ENCODE data around the gene MEF2A. TPM values are rescaled to one million over a fixed set of nuclear protein-coding genes. Genes with fewer than 3 reads are reported as not detected.
A peak's percentile ranks its signal among the peaks of the same experiment; 100 is the strongest.

The MEF2A gene
- polyA plus RNA-seq, 4 donors = 11.2 to 22.6 (median 12.7) TPM

DNA sequence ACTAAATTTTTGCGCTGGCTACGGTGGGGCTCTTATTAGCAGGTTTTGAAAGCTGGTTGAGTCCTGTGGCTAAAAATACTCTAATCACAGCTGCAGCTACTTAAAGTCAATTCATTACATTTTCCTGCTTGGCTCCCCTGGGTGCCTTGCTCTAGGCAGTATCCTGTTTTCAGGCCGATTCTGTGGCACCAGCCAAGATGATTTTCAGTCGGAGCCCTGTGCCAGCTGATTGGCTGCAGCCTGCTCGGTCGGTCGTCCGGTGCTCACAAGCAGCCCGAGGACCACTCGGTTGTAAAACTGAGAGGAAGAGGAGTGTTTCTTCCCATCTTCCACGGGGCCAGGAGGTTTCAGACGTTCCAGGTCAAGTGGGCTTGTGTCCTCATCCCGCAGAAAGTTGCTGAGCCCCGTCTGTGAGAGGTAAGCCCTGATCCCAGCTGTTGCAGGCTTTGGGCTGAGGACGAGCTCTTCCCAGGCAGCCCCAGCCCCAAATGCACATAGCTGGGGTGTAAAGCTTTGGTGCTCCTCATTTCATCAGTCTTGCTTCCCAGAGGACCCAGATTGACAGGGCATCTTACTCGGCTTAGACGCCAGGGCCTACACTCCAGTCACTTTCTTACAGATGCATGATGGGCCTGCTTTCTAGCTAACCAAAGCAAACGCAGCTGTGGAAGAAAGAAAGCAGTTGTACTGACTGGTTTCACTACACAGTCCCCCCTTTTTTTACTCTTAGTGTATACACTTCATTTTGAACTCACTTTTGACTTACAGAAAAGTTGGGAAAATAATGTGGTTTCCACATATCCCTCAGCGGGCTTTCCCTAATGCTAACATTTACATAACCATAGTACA, 151.6 kb downstream of the MEF2A start:
- H3K4me1 ChIP-seq (ENCODE audit: control insufficient read depth in 3 of 3, insufficient read depth in 2 of 3, low read depth in 1 of 3, low read length in 2 of 3) = peaks cover 0 to 4% (median 0%) of the 10 kb centered on the region in 3 donors
- H3K36me3 ChIP-seq (ENCODE audit: control insufficient read depth in 3 of 3, insufficient read depth in 2 of 3, low read depth in 1 of 3, low read length in 3 of 3) = peaks cover 3 to 22% (median 4%) of the 10 kb centered on the region in 3 donors
- FAIRE-seq = no peak
- no peak overlapping the region for H3K4me3 ChIP-seq (ENCODE audit: low read depth in 1 of 3, low read length in 3 of 3)
- H3K9me3 ChIP-seq (ENCODE audit: control insufficient read depth in 2 of 2, insufficient read depth in 1 of 2, low read depth in 1 of 2, low read length in 1 of 2) = no peaks in the 10 kb centered on the region
- 61 to 86% (median 82%) methylated on average over 19 of the region's 19 CpGs for WGBS, 3 donors
- H3K27me3 ChIP-seq (ENCODE audit: control insufficient read depth in 3 of 3, insufficient read depth in 3 of 3, low read length in 3 of 3) = no peaks in the 10 kb centered on the region
- H3K27ac ChIP-seq (ENCODE audit: low read depth in 1 of 3, low read length in 2 of 3) = peak overlapping the region in 2 of 3 donors; percentile 24 to 32
- DNase-seq = no peak

DNA sequence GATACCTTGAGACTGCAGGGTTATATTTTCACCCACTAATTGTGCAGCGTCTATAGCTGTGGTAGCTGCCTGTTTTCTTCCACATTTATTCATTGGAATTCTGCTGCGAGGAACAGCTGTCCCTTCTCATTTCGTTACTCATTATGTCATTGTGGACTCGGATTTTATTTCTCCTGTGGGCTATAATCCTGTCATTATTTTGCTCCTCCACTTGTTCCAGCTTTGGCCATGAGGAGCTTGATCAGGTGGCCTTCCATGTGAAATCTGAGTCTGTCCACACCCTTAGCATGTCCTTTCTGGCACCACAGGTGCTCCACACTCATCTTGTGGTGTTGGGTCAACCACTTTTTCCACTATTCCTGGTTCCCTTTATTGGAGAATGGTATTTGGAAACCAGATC, 152.6 kb downstream of the MEF2A start:
- no peak overlapping the region for H3K4me3 ChIP-seq (ENCODE audit: low read depth in 1 of 3, low read length in 3 of 3)
- peaks cover 0 to 4% (median 0%) of the 10 kb centered on the region in 3 donors for H3K4me1 ChIP-seq (ENCODE audit: control insufficient read depth in 3 of 3, insufficient read depth in 2 of 3, low read depth in 1 of 3, low read length in 2 of 3)
- no peak for FAIRE-seq
- H3K27me3 ChIP-seq (ENCODE audit: control insufficient read depth in 3 of 3, insufficient read depth in 3 of 3, low read length in 3 of 3) = no peaks in the 10 kb centered on the region
- WGBS, 3 donors = 79 to 84% (median 83%) methylated on average over 4 of the region's 4 CpGs
- peaks cover 0 to 3% of the 10 kb centered on the region in 2 donors for H3K9me3 ChIP-seq (ENCODE audit: control insufficient read depth in 2 of 2, insufficient read depth in 1 of 2, low read depth in 1 of 2, low read length in 1 of 2)
- no peak overlapping the region for H3K27ac ChIP-seq (ENCODE audit: low read depth in 1 of 3, low read length in 2 of 3)
- no peak for DNase-seq
- H3K36me3 ChIP-seq (ENCODE audit: control insufficient read depth in 3 of 3, insufficient read depth in 2 of 3, low read depth in 1 of 3, low read length in 3 of 3) = peaks cover 0 to 22% (median 2%) of the 10 kb centered on the region in 3 donors

DNA sequence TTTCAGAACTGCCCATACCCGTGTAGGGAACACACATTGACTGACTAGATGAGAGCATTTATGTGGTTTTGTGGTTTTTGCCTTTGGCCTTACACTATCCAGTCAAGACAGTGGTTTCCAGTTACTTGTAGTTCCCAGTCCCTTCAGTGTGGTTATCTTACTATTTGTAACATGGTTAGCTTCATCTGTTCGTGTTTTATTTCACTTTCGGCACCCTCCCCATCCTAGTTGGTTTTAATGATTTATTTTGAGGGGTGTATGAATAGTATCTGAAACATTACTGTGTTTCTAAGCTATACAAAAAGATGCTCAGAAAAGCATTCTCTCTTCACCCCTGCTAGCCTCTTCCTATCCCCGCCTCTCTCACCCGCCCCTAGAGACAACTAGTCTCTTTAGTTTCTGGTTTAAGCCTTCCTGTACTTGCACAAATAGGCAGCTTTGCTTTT, 153.3 kb downstream of the MEF2A start:
- Histone ChIP-seq H3K27me3 (ENCODE audit: control insufficient read depth in 3 of 3, insufficient read depth in 3 of 3, low read length in 3 of 3) (no peaks in the 10 kb centered on the region), H3K27ac (ENCODE audit: low read depth in 1 of 3, low read length in 2 of 3) (no peak overlapping the region), H3K36me3 (ENCODE audit: control insufficient read depth in 3 of 3, insufficient read depth in 2 of 3, low read depth in 1 of 3, low read length in 3 of 3) (peaks cover 0 to 24% (median 2%) of the 10 kb centered on the region in 3 donors), H3K4me1 (ENCODE audit: control insufficient read depth in 3 of 3, insufficient read depth in 2 of 3, low read depth in 1 of 3, low read length in 2 of 3) (peaks cover 0 to 4% (median 0%) of the 10 kb centered on the region in 3 donors), H3K4me3 (ENCODE audit: low read depth in 1 of 3, low read length in 3 of 3) (no peak overlapping the region), H3K9me3 (ENCODE audit: control insufficient read depth in 2 of 2, insufficient read depth in 1 of 2, low read depth in 1 of 2, low read length in 1 of 2) (peaks cover 0 to 5% of the 10 kb centered on the region in 2 donors)
- DNase-seq (no peak), FAIRE-seq (no peak)
- WGBS, 3 donors = 63 to 91% (median 67%) methylated on average over 5 of the region's 5 CpGs

DNA sequence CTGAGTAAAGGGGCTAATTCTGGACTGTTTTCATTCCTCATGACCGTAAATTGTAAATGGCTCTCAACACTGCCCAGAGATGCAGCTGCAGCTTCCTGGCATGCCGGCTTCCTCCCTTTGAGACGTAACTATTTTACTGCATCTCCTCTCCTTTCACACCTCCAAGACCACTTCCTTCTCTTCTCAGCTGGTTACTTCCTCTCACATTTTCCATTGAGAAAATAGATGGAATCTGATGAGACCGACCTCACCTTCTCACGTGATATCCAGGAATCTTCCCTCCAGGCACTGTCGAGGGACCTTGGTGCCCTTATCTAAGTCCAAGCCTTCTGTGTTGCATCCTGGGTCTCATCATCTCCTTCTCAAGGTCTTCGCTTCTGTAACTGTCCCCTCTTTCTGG, 154.7 kb downstream of the MEF2A start:
- FAIRE-seq = no peak
- no peaks in the 10 kb centered on the region for H3K27me3 ChIP-seq (ENCODE audit: control insufficient read depth in 3 of 3, insufficient read depth in 3 of 3, low read length in 3 of 3)
- H3K27ac ChIP-seq (ENCODE audit: low read depth in 1 of 3, low read length in 2 of 3) = no peak overlapping the region
- peaks cover 0 to 19% of the 10 kb centered on the region in 2 donors for H3K9me3 ChIP-seq (ENCODE audit: control insufficient read depth in 2 of 2, insufficient read depth in 1 of 2, low read depth in 1 of 2, low read length in 1 of 2)
- no peak overlapping the region for H3K4me3 ChIP-seq (ENCODE audit: low read depth in 1 of 3, low read length in 3 of 3)
- WGBS, 3 donors = 77 to 89% (median 87%) methylated on average over 7 of the region's 7 CpGs
- no peak for DNase-seq
- peaks cover 0 to 4% (median 0%) of the 10 kb centered on the region in 3 donors for H3K4me1 ChIP-seq (ENCODE audit: control insufficient read depth in 3 of 3, insufficient read depth in 2 of 3, low read depth in 1 of 3, low read length in 2 of 3)
- peaks cover 0 to 29% (median 0%) of the 10 kb centered on the region in 3 donors for H3K36me3 ChIP-seq (ENCODE audit: control insufficient read depth in 3 of 3, insufficient read depth in 2 of 3, low read depth in 1 of 3, low read length in 3 of 3)

DNA sequence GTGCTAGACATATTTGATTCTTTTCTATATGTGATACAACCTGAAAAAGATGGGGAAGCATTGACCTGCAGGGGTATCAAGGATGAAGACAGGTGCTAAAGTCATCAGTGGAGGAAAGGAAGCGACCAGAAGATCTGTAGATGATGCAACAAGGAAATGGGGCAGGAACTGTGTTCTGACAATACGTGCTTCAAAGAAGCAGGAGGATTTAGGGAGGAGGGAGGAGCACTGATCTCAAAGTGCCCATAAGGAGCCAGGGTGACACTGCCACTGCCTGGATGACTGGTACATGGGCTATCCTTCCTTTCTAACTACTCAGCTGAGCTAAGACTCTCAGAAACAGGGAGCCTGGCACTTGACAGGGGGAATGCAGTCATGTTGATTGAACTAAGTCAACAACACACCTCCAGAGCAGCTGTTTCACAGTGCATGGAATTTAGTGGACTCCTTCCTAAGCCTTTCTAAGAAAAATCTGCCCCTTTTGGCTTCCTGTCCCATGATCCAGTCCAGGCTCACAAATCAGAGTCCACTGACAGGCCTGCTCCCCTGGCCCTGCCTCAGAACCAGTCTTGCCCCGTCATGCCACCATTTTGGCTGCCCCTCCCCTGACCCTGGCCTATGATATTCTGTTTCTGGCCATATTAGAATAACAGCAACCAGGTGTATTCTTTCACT, 155.5 kb downstream of the MEF2A start:
- no peak for FAIRE-seq
- no peak for DNase-seq
- Histone ChIP-seq H3K4me1 (ENCODE audit: control insufficient read depth in 3 of 3, insufficient read depth in 2 of 3, low read depth in 1 of 3, low read length in 2 of 3) (peaks cover 0 to 4% (median 0%) of the 10 kb centered on the region in 3 donors), H3K27ac (ENCODE audit: low read depth in 1 of 3, low read length in 2 of 3) (no peak overlapping the region), H3K9me3 (ENCODE audit: control insufficient read depth in 2 of 2, insufficient read depth in 1 of 2, low read depth in 1 of 2, low read length in 1 of 2) (peaks cover 0 to 24% of the 10 kb centered on the region in 2 donors), H3K4me3 (ENCODE audit: low read depth in 1 of 3, low read length in 3 of 3) (no peak overlapping the region), H3K36me3 (ENCODE audit: control insufficient read depth in 3 of 3, insufficient read depth in 2 of 3, low read depth in 1 of 3, low read length in 3 of 3) (peaks cover 0 to 35% (median 0%) of the 10 kb centered on the region in 3 donors), H3K27me3 (ENCODE audit: control insufficient read depth in 3 of 3, insufficient read depth in 3 of 3, low read length in 3 of 3) (no peaks in the 10 kb centered on the region)
- WGBS, 3 donors = 73 to 87% (median 80%) methylated on average over 3 of the region's 3 CpGs

DNA sequence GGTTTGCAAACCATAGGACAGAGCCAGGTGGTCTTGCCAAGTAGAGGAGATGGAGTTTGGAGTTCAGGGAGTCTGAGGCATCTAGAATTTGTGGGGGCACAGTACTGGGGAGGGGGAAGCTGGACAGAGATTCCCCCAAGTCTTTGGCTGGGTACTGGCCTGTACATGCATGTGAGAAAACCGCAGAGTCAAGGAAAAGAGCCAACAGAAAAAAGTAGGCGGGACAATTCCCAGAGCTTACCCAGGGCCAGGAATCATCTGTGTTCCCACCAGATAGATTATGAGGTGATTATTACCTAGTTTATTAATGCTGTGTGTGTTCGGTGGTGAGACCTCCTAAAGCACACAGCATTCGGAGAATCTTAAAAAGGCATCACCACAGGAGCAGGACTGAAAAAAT, 156.1 kb downstream of the MEF2A start:
- DNase-seq (no peak), FAIRE-seq (no peak)
- Histone ChIP-seq H3K4me3 (ENCODE audit: low read depth in 1 of 3, low read length in 3 of 3) (no peak overlapping the region), H3K27ac (ENCODE audit: low read depth in 1 of 3, low read length in 2 of 3) (no peak overlapping the region), H3K4me1 (ENCODE audit: control insufficient read depth in 3 of 3, insufficient read depth in 2 of 3, low read depth in 1 of 3, low read length in 2 of 3) (no peaks in the 10 kb centered on the region), H3K9me3 (ENCODE audit: control insufficient read depth in 2 of 2, insufficient read depth in 1 of 2, low read depth in 1 of 2, low read length in 1 of 2) (peaks cover 0 to 24% of the 10 kb centered on the region in 2 donors), H3K27me3 (ENCODE audit: control insufficient read depth in 3 of 3, insufficient read depth in 3 of 3, low read length in 3 of 3) (no peaks in the 10 kb centered on the region), H3K36me3 (ENCODE audit: control insufficient read depth in 3 of 3, insufficient read depth in 2 of 3, low read depth in 1 of 3, low read length in 3 of 3) (peaks cover 0 to 35% (median 0%) of the 10 kb centered on the region in 3 donors)
- 95 to 98% (median 98%) methylated on average over 3 to 4 of the region's 4 CpGs for WGBS, 3 donors

DNA sequence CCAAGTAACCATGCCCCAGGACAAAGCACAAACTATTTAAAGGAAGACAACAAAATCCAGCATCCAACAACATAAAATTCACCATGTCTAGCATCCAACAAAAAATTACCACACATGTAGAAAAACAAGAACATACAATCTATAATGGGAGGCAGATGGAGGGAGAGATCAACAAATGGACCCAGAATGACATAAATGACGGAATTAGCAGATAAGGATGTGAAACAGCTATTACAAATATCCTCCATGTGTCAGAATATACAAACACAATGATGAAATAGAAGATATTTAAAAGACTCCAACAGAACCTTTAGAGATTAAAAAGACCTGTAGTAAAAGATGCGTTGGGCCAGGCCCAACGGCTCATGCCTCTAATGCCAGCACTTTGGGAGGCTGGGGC, 156.6 kb downstream of the MEF2A start:
- WGBS, 3 donors = 91 to 95% (median 93%) methylated on average over 3 of the region's 3 CpGs
- Histone ChIP-seq H3K4me3 (ENCODE audit: low read depth in 1 of 3, low read length in 3 of 3) (no peak overlapping the region), H3K4me1 (ENCODE audit: control insufficient read depth in 3 of 3, insufficient read depth in 2 of 3, low read depth in 1 of 3, low read length in 2 of 3) (no peaks in the 10 kb centered on the region), H3K36me3 (ENCODE audit: control insufficient read depth in 3 of 3, insufficient read depth in 2 of 3, low read depth in 1 of 3, low read length in 3 of 3) (peaks cover 0 to 35% (median 0%) of the 10 kb centered on the region in 3 donors), H3K27me3 (ENCODE audit: control insufficient read depth in 3 of 3, insufficient read depth in 3 of 3, low read length in 3 of 3) (no peaks in the 10 kb centered on the region), H3K9me3 (ENCODE audit: control insufficient read depth in 2 of 2, insufficient read depth in 1 of 2, low read depth in 1 of 2, low read length in 1 of 2) (peaks cover 0 to 24% of the 10 kb centered on the region in 2 donors), H3K27ac (ENCODE audit: low read depth in 1 of 3, low read length in 2 of 3) (no peak overlapping the region)
- DNase-seq (no peak), FAIRE-seq (no peak)

DNA sequence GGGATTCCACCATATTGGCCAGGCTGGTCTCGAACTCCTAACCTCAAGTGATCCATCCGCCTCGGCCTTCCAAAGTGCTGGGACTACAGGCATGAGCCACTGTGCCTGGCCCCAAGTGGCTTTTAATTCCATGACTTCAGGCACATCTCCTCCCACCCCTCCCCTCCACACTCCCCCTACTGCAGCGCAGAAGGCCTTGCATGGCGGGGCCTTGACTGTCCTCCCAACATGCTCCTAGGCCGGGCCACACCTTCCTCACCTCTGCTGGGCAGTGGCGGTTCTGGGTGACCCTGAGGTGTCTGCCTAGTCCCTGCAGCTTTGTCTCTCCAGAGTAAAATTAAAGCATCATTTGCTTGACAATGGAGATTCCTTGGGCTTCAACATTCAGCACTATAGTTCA, 160.5 kb downstream of the MEF2A start:
- DNase-seq (no peak), FAIRE-seq (no peak)
- H3K4me3 ChIP-seq (ENCODE audit: low read depth in 1 of 3, low read length in 3 of 3) = no peak overlapping the region
- peaks cover 0 to 4% (median 0%) of the 10 kb centered on the region in 3 donors for H3K4me1 ChIP-seq (ENCODE audit: control insufficient read depth in 3 of 3, insufficient read depth in 2 of 3, low read depth in 1 of 3, low read length in 2 of 3)
- no peaks in the 10 kb centered on the region for H3K27me3 ChIP-seq (ENCODE audit: control insufficient read depth in 3 of 3, insufficient read depth in 3 of 3, low read length in 3 of 3)
- whole genome bisulfite sequencing, 3 donors = 86 to 90% (median 90%) methylated on average over 7 of the region's 7 CpGs
- H3K27ac ChIP-seq (ENCODE audit: low read depth in 1 of 3, low read length in 2 of 3) = no peak overlapping the region
- H3K36me3 ChIP-seq (ENCODE audit: control insufficient read depth in 3 of 3, insufficient read depth in 2 of 3, low read depth in 1 of 3, low read length in 3 of 3) = peaks cover 0 to 46% (median 3%) of the 10 kb centered on the region in 3 donors
- H3K9me3 ChIP-seq (ENCODE audit: control insufficient read depth in 2 of 2, insufficient read depth in 1 of 2, low read depth in 1 of 2, low read length in 1 of 2) = peaks cover 0 to 24% of the 10 kb centered on the region in 2 donors

Data from small intestine (tissue), 7 donors.